ENCODE results near the gene OLFM1.

The OLFM1 gene

DNA sequence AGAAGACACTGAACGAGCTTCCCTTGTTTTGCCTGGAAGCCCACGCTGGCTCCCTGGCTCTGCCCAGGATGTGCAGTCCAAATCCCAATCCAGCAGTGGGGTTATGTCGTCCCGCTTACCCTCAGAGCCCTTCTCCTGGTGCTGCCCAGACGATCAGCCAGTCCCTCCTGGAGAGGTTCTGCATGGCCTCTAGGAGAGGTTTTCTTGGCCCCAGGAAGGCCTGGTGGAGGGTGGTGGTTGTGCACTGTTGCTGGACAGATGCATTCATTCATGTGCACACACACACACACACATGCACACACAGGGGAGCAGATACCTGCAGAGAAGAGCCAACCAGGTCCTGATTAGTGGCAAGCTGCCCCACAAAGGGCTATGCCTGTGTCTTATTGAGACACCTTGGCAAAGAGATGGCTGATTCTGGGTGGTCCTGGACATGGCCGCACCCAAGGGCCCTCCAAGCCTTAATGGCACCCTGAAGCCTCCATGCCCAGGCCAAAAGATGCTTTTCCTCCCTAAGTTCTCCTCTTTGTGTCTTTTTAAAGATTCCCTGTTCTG is 10.5 kb upstream of the OLFM1 start:
- no peak for DNase-seq

DNA sequence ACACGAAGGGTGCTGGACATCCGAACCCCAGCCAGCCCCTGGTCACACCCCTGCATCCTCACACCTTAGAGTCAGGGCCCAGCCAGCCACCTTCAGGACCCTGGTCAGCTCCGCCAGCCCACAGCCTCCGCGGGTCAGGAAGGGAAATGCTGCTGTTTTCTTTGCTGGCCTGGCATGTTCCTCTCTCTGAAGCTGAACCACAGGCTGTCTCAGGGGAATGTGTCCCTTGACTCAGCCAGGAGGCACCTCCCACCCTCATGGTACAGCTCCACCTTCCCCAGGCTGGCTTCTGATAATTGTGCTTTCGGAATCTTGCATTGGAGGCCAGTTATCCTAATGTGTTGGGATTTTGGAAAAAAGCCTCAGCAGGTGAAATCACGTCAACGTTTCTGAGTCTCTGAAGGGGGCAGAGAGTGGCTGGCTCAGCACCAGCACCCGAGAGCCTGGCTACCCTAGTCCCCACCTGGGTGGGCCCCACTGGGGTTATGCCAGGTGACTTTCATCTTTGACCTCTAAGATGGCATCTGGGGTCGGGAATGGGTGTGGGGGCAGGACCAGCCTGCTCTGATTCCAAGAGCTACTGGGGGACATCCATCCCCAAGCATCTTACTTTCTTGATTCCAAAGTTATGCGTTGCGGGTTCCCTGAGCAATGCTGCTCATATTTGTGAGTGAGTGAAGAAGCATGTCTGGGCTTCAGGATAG is 9.8 kb upstream of the OLFM1 start:
- DNase-seq = no peak

GRCh38 chr9:135078361-135078821 is 9.1 kb upstream of the OLFM1 start:
- DNase-seq = no peak

GRCh38 chr9:135079018-135079417 is 8.4 kb upstream of the OLFM1 start:
- DNase-seq = no peak

GRCh38 chr9:135079676-135080075 is 7.8 kb upstream of the OLFM1 start:
- no peak for DNase-seq

- DNase-seq = no peak
These were observed 6.9 kb upstream of the OLFM1 start for GRCh38 chr9:135080286-135081263.

DNA sequence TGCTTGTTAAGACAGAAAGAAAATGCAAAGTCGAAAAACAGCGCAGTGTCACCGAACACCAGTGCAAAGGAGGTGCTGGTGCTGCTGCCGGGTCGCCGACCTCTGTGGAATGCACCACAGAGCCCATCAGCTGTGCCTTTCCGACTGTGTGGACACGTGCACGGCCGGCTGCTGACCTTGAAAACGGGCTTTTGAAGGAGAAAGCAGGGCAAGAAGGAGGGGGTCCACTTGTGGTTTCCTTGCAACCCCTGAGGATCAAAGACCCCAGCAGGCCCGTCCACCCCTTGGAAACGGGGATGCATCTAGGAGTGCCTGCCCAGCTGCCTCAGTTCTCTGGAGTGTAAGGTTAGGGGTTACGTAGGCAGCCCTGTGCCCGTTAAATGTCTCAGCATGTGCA is 6.2 kb upstream of the OLFM1 start:
- DNase-seq = no peak

DNA sequence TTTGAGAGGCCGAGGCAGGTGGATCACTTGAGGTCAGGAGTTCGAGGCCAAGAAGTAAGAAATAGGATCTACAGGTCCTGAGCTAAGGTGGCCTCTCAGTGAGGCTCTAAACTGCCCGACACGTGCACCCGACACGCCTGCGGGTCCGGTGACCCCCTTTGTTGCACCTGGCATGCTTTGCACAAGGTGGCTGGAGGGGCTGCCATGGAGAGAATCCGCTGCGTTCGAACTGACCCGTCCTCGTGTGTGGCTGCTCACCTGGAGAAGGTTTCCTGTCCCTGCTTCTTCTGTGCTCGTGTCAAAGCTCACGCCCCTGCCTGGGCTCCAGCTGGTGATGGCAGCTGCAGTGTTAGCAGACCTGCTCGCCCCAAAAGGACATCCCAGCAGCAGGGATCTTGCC is 5.7 kb upstream of the OLFM1 start:
- DNase-seq = no peak

GRCh38 chr9:135082536-135082935 is 4.9 kb upstream of the OLFM1 start:
- DNase-seq = no peak

GRCh38 chr9:135083241-135083810 is 4.1 kb upstream of the OLFM1 start:
- no peak for DNase-seq

DNA sequence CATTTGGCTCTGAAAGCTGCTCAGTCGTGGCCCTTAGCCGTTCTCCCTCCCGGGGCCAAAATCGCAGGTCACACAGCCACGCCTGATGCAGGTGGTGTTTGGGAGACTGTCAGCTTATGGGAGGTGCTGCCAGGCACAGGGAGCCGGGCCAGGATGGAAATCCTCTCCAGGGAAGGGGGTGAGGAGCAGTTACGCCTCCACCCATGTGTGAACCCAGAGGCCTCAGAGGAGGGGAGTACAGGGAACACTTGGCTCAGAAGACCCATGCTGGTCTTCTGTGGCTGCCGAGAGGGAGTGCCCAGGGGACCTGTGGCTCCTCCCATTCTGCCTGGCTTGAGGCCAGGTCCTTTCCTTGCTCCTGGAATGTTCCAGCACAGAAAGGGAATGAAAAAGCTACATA is 3.6 kb upstream of the OLFM1 start:
- no peak for DNase-seq

DNA sequence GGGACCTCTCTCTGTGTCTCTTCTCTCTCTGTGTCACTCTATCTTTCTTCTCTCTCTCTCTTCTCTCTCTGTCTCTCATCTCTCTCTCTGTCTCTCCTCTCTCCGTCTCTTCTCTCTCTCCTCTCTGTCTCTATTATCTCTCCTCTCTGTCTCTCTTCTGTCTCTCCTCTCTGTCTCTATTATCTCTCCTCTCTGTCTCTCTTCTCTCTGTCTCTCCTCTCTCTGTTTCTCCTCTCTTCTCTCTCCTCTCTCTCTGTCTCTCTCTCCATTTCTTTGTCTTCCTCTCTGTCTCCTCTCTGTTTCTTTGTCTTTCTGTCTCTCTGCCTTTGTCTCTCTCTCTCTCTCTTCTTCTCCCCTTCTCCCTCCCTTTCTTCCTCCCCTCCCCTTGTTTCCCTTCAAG is 3.2 kb upstream of the OLFM1 start:
- DNase-seq = no peak

DNA sequence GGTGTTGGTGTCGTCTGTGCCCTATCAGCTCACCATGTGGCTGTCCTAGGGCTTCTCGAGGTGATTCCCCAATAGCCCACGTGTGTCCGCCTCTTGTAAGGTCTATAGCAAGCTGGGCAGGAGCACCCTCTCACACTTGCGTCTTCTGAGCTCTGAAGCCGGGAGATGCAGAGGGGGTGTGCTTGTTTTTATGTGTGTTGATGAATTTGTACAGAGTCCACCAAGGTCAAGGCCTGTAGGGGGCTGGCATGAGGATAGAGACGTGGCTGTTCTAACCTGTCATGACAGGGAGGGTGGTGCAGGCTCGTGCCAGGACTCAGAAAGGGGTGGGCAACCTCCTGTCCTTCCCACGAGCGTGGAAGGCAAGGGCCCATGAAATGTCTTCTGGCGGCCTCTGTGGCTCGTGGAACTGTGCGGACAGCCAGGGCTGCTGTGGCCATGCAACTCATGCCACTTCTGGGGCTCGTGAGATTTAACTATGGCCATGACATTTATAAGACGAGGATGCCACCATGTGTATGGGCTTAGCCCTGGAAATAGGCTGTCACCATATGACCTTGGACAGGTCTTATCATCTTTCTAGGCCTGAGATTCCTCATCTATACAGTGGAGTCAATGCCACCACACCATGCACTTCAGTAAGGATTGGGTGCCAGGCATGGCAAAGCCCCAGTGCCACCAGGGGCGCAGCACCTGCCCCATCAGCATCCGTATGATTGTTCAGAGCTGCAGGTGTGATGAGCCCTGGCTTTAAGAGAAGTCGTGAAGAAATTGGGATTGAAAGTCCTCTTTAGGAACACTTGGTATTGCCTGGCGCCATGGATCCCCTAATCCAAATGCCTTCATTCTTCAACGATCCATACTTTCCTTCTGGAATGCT is 2.3 kb upstream of the OLFM1 start:
- DNase-seq = no peak

DNA sequence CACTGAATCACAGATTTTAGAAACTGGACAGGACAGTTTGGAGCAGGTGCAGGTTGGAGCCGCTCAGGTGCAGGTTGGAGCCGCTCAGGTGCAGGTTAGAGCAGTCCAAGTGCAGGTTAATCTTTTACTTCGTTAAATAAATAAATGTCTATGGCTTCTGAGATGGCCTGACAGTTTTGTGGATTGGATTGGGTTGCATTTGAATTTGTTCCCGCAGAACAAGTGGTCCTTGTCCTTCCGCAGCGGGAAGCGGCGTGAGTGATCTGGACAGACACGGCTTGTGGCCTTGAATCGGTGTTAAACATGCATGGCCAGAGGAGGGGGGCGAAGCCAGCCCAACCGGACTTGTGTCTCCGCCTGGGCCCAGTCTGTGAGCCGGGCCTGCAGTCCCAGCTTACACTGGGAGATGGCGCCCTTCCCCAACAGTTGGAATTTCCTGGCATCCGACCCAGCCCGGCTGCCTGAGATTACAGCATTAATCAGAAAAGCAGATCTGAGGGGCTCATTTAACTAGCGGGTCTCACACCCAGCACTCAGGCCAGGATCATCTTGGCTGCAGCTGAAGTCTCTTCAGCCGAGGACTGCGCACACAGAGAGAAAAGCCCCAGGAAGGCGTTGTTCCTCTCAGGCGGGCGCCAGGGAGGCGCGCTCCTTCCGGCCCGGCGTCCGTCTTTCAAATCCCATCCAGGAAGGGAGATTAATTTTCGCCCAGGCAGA is 1.5 kb upstream of the OLFM1 start:
- DNase-seq = no peak

GRCh38 chr9:135086597-135087488 is 625 bp upstream of the OLFM1 start:
- DNase-seq = no peak

GRCh38 chr9:135087899-135088347 is 455 bp downstream of the OLFM1 start:
- DNase-seq = no peak

- no peak for DNase-seq
These were observed 995 bp downstream of the OLFM1 start for GRCh38 chr9:135088348-135088978.

- no peak for DNase-seq
These were observed 1.7 kb downstream of the OLFM1 start for GRCh38 chr9:135088979-135089847.

DNA sequence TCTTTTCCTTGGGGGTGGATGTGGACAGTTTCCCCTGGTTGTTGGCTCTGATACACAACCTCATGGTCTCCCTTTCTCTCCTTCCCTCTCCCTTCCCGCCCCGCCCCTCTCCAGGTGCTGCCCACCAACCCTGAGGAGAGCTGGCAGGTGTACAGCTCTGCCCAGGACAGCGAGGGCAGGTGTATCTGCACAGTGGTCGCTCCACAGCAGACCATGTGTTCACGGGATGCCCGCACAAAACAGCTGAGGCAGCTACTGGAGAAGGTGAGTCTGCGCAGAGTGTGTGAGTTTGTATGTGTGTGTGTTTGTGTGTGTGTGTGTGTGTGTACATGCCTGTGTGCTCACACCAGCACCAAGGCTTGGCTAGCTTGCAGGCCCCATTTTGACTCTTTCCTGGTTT is 2.6 kb downstream of the OLFM1 start:
- no peak for DNase-seq

Measured in T1000 (cell line).